GM12878 (cell line): Measurements from ENCODE around the gene OR4D5. TPM values are rescaled to one million over a fixed set of nuclear protein-coding genes. Genes with fewer than 3 reads are reported as not detected.

Experiments used
- ATAC-seq: fragments of 200-7000 bp; cut with Tn5 transposase; 3 replicates; pipeline ENCODE4 v1.9.1; 2020; ENCODE audit warnings: mild to moderate bottlenecking, moderate library complexity
- BruUV-seq: library from RNA; stranded (reverse); fragments of 400-500 nt; replicated peaks from 2 replicates; lab custom pipeline; 2021; lab: Mats Ljungman, UMichigan
- CTCF ChIA-PET: fragments of 300-600 bp; sonication (Branson Sonifier 250); formaldehyde crosslinking; extraction: SDS; loops from one replicate; lab custom pipeline; 2021; ENCODE audit warnings: inconsistent platforms; lab: Yijun Ruan, JAX
- POLR2A ChIA-PET: fragments of 350-600 bp; formaldehyde crosslinking; extraction: SDS; loops from one replicate; lab custom pipeline; 2021; ENCODE audit warnings: inconsistent platforms; lab: Charles Lee
- RAD21 ChIA-PET: fragments of 300-600 bp; sonication (Branson Sonifier 250); formaldehyde crosslinking; loops from one replicate; lab custom pipeline; 2023; ENCODE audit warnings: antibody characterized with exemption; ENCODE audit not compliant: unreplicated experiment; lab: Charles Lee
- SMC1A ChIA-PET: fragments of 300-600 bp; sonication (Branson Sonifier 250); formaldehyde crosslinking; loops from one replicate; lab custom pipeline; 2023; ENCODE audit not compliant: unreplicated experiment, uncharacterized antibody; lab: Charles Lee
- DNase-seq: peaks from one replicate; pipeline ENCODE4 v3.0.0-alpha.2; 2011; ENCODE audit warnings: low read depth, low spot score
- FAIRE-seq: peaks from 3 replicates; lab custom pipeline; 2011; peaks lifted over from hg19 to GRCh38; lab: Jason Lieb, UNC
- H2AFZ ChIP-seq: 2 replicates; pipeline ENCODE4 v1.6.0; 2011; ENCODE audit warnings: low read depth, low read length, control low read depth; ENCODE audit not compliant: control insufficient read depth
- H3K27ac ChIP-seq: 2 replicates; pipeline ENCODE4 v1.5.1; 2011; ENCODE audit warnings: control low read depth; ENCODE audit not compliant: control insufficient read depth, insufficient read depth
- H3K27me3 ChIP-seq, 2 experiments: replicated peaks in 1 of 2; 2 replicates each; pipeline versions ENCODE4 v1.6.0 to v1.6.1; 2011; ENCODE audit warnings: low read length in 1 of 2; ENCODE audit not compliant: control insufficient read depth in 2 of 2, insufficient read depth in 2 of 2
- H3K36me3 ChIP-seq, 2 experiments: 2 replicates each; pipeline ENCODE4 v1.5.1; 2011; ENCODE audit warnings: low read length in 1 of 2; ENCODE audit not compliant: control insufficient read depth in 2 of 2, insufficient read depth in 2 of 2
- H3K4me1 ChIP-seq: 2 replicates; pipeline ENCODE4 v1.6.1; 2011; ENCODE audit warnings: mild to moderate bottlenecking, low read length, moderate library complexity, mixed read lengths; ENCODE audit not compliant: control insufficient read depth, insufficient read depth
- H3K4me2 ChIP-seq: 2 replicates; pipeline ENCODE4 v1.6.0; 2011; ENCODE audit warnings: control low read depth; ENCODE audit not compliant: control insufficient read depth, insufficient read depth
- H3K4me3 ChIP-seq: fragments of 200-600 bp; sonication (generic); 2 replicates; pipeline ENCODE4 v1.5.1; 2016
- H3K79me2 ChIP-seq: 2 replicates; pipeline ENCODE4 v1.6.0; 2011; ENCODE audit warnings: low read length; ENCODE audit not compliant: control insufficient read depth, insufficient read depth
- H3K9ac ChIP-seq: 2 replicates; pipeline ENCODE4 v1.8.0; 2011; ENCODE audit warnings: low read length, control low read depth, mixed read lengths; ENCODE audit not compliant: control insufficient read depth, insufficient read depth
- H3K9me3 ChIP-seq: replicated peaks from 3 replicates; pipeline ENCODE4 v1.5.1; 2011; ENCODE audit warnings: mild to moderate bottlenecking, low read length; ENCODE audit not compliant: control insufficient read depth, insufficient read depth
- H4K20me1 ChIP-seq: 2 replicates; pipeline ENCODE4 v1.6.0; 2011; ENCODE audit not compliant: control insufficient read depth, insufficient read depth
- E2F4 ChIP-seq: IDR thresholded peaks from 2 replicates; pipeline ENCODE4 v1.6.1; 2012; ENCODE audit warnings: low read depth, low read length, improper control_type of control experiment
- E2F8 ChIP-seq: fragments of 450-650 bp; IDR thresholded peaks from 2 replicates; pipeline ENCODE4 v1.6.1; 2018; ENCODE audit warnings: mild to moderate bottlenecking, low read depth, moderate library complexity; ENCODE audit not compliant: partially characterized antibody
- ETV6 ChIP-seq, 2 experiments: fragments of 450-650 bp in 1 of 2; IDR thresholded peaks in 1 of 2; conservative IDR thresholded peaks in 1 of 2; 2 replicates each; pipeline ENCODE4 v1.6.1; 2014; ENCODE audit warnings: antibody characterized with exemption in 1 of 2, borderline replicate concordance in 1 of 2, low read depth in 1 of 2, mild to moderate bottlenecking in 1 of 2, moderate library complexity in 1 of 2
- HDAC6 ChIP-seq: fragments of 200-600 bp; sonication (generic); IDR thresholded peaks from one replicate; pipeline ENCODE4 v1.8.0; 2017; ENCODE audit warnings: antibody characterized with exemption; ENCODE audit not compliant: unreplicated experiment
- HSF1 ChIP-seq: fragments of 150-350 bp; IDR thresholded peaks from 2 replicates; pipeline ENCODE4 v1.6.1; 2014; ENCODE audit warnings: mild to moderate bottlenecking, low read depth, low read length
- IKZF1 ChIP-seq: fragments of 450-650 bp; conservative IDR thresholded peaks from 2 replicates; pipeline ENCODE4 v1.6.1; 2017; ENCODE audit warnings: antibody characterized with exemption, mild to moderate bottlenecking
- IKZF2 ChIP-seq, 2 experiments: fragments of 450-650 bp; IDR thresholded peaks; 2 replicates each; pipeline ENCODE4 v1.6.1; 2017; ENCODE audit warnings: mild to moderate bottlenecking in 2 of 2, moderate library complexity in 2 of 2
- MYC ChIP-seq: IDR thresholded peaks from 2 replicates; pipeline ENCODE4 v1.6.1; 2011; ENCODE audit warnings: mild to moderate bottlenecking, low read length, moderate library complexity, inconsistent platforms; ENCODE audit not compliant: insufficient read depth, insufficient replicate concordance, insufficient read length, severe bottlenecking
- STAT1 ChIP-seq: fragments of 450-650 bp; conservative IDR thresholded peaks from 2 replicates; pipeline ENCODE4 v1.6.1; 2014; ENCODE audit warnings: antibody characterized with exemption, mild to moderate bottlenecking
- YY1 ChIP-seq: IDR thresholded peaks from 2 replicates; pipeline ENCODE4 v1.6.1; 2011; ENCODE audit warnings: low read depth, mild to moderate bottlenecking, low read length
- ZBTB4 ChIP-seq: fragments of 450-650 bp; formaldehyde crosslinking; IDR thresholded peaks from 2 replicates; pipeline ENCODE4 v1.4.0; 2022; ENCODE audit warnings: mild to moderate bottlenecking, moderate library complexity
- WGBS: methylation state at CpG from one replicate; pipeline ENCODE4 v1.1.6; 2016; ENCODE audit warnings: low lambda C conversion rate; ENCODE audit not compliant: insufficient replicate concordance, insufficient coverage; ENCODE audit errors: missing lambda C conversion rate; 5-methylcytosine and 5-hydroxymethylcytosine counted together
- in situ Hi-C: fragments of 300-500 bp; cut with MboI; formaldehyde crosslinking; loops from 9 replicates; pipeline ENCODE4 v1.14.3; 2018; ENCODE audit warnings: mixed read lengths
- intact Hi-C: fragments of 100-400 bp; cut with micrococcal nuclease; formaldehyde crosslinking; loops from one replicate; pipeline ENCODE4 v1.14.2; 2022; ENCODE audit not compliant: unreplicated experiment
- polyA plus RNA-seq, 11 experiments: library from polyadenylated mRNA; depleted of rRNA in 4 of 11; unstranded in 6 of 11; stranded (reverse) in 5 of 11; fragments of >200 nt; fragmentation: Nextera tagmentation in 4 of 11; fragmentation: Illumina TruSeq in 1 of 11; extraction: Ambion mirVana in 4 of 11; extraction: Trizol in 1 of 11; gene quantifications; 1 replicate in 1 of 11; 2 replicates in 10 of 11; pipeline versions ENCODE4 v1.2.1 to v1.2.3, GENCODE V29; 2011 to 2016; ENCODE audit warnings: inconsistent platforms in 2 of 11, missing spikeins in 2 of 11, low read depth in 1 of 11
- total RNA-seq, 4 experiments: library from RNA; depleted of rRNA in 3 of 4; stranded (reverse); fragments of >200 nt in 3 of 4; fragmentation: Illumina TruSeq in 1 of 4; extraction: Trizol in 1 of 4; gene quantifications; 2 replicates each; pipeline versions ENCODE4 v1.2.1 to v1.2.3, GENCODE V29; 2013 to 2021

The OR4D5 gene
- total and polyA plus RNA-seq, 10 of the 15 experiments (the other 5 are each of a cell fraction or from before 2014, with no cell fraction given) = not detected

- TF ChIP-seq ZBTB4 (CRISPR knock-in tag) (no peak), MYC (no peak), HSF1 (no peak)
These were observed 34.5 kb upstream of the OR4D5 start (continued) for GRCh38 chr11:123904932-123905331.

- ChIA-PET POLR2A (no interaction called here), SMC1A (no interaction called here), CTCF (no interaction called here), RAD21 (no interaction called here)
- DNase-seq (no peak), ATAC-seq (no peak), FAIRE-seq (no peak)
- Histone ChIP-seq H2AFZ (no peak overlapping the region), H3K4me1 (peaks cover 6% of the 10 kb centered on the region; the same call in 1 of the 2 replicates), H4K20me1 (no peaks in the 10 kb centered on the region), H3K4me3 (no peak overlapping the region), H3K27ac (no peak overlapping the region), H3K9me3 (no peaks in the 10 kb centered on the region), H3K27me3 (no peaks in the 10 kb centered on the region; a peak in 1 of 4 replicates), H3K9ac (no peak overlapping the region), H3K79me2 (no peaks in the 10 kb centered on the region), H3K4me2 (no peak overlapping the region), H3K36me3 (no peaks in the 10 kb centered on the region)
- WGBS = 0% methylated on average over 3 of the region's 3 CpGs
- intact Hi-C loops = no loop called here
- in situ Hi-C loops = no loop called here
- BruUV-seq = no TSS peak
- TF ChIP-seq HDAC6 = no peak
- no peak for TF ChIP-seq IKZF2 (IDR thresholded peaks at IDR 0.05)
- TF ChIP-seq STAT1 = no peak
- TF ChIP-seq IKZF1 = no peak
- no peak for TF ChIP-seq E2F8
- TF ChIP-seq YY1 = no peak
- no peak for TF ChIP-seq ETV6 (conservative IDR thresholded peaks at IDR 0.05 in 1 of 2, IDR thresholded peaks at IDR 0.05 in 1 of 2; ENCODE audit: borderline replicate concordance in 1 of 2, low read depth in 1 of 2)
- no peak for TF ChIP-seq E2F4
These were observed 33.6 kb upstream of the OR4D5 start for GRCh38 chr11:123905826-123906225.
